ENCODE results near the gene TEX29. TPM values are rescaled to one million over a fixed set of nuclear protein-coding genes. Genes with fewer than 3 reads are reported as not detected.

Gene TEX29
- total RNA-seq, 1 experiment from 2014 or later: 0.33 TPM

DNA sequence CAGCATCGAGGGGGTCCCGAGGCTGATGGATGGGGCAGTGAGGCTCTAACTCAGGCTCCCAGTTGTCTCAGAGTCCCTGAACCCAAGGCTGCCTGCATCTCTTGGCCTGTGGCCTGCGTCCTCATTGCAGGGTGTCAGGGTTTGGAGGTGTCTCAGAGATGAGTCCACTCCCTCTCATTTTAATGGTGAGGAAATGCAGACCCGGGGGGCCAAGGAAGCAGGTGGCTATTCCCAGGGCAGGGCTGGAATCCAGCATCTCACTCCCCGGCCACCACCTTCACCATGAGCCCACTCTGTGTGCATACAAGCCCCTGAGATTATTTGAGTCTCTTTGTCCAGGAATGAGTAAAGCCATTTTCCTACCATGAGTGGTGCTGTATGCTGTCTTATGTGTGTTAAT lies 21.4 kb downstream of the TEX29 start:
- no peak overlapping the region for H3K14ac ChIP-seq (ENCODE audit: insufficient read depth, low read length)
- H3K4me1 ChIP-seq (ENCODE audit: insufficient read depth, low read length): no peaks in the 10 kb centered on the region
- H3K27ac Mint-ChIP-seq: no peak overlapping the region
- DNase-seq: peak; percentile 11
- no peak overlapping the region for H3K23ac ChIP-seq (ENCODE audit: insufficient read length, low read depth, low read length)
- WGBS (ENCODE audit: extremely low coverage, insufficient read length, low lambda C conversion rate): no CpG with 5 or more reads among the region's 5 CpGs
- H3K36me3 Mint-ChIP-seq (ENCODE audit: insufficient read depth in 1 of 3, low read depth in 3 of 3): no peaks in the 10 kb centered on the region; a peak in 1 of 7 replicates
- no peak overlapping the region for H3K27ac ChIP-seq (ENCODE audit: insufficient read length, low read depth, low read length)
- H4K5ac ChIP-seq (ENCODE audit: insufficient read length, low read depth, low read length): no peak overlapping the region
- H3K4me3 Mint-ChIP-seq: no peak overlapping the region
- H3K9ac ChIP-seq (ENCODE audit: extremely low read depth, insufficient read length, low read length): no peak overlapping the region
- H3K79me1 ChIP-seq (ENCODE audit: insufficient read depth, low read depth, low read length, poor library complexity, severe bottlenecking): no peaks in the 10 kb centered on the region
- H3K27me3 ChIP-seq (ENCODE audit: insufficient read depth, low read length): no peaks in the 10 kb centered on the region
- H4K91ac ChIP-seq (ENCODE audit: insufficient read length, low read depth, low read length): no peak overlapping the region
- no peak overlapping the region for H2BK20ac ChIP-seq (ENCODE audit: low read depth, low read length, poor library complexity, severe bottlenecking)
- H2BK5ac ChIP-seq (ENCODE audit: insufficient read length, low read length): no peak overlapping the region
- H3K56ac ChIP-seq (ENCODE audit: insufficient read length, low read depth, low read length): no peak overlapping the region
- H3K9me3 ChIP-seq (ENCODE audit: control insufficient read depth, low read depth, low read length): no peaks in the 10 kb centered on the region
- H2BK12ac ChIP-seq (ENCODE audit: insufficient read length, low read depth, low read length): no peak overlapping the region
- no peaks in the 10 kb centered on the region for H4K20me1 ChIP-seq (ENCODE audit: control insufficient read depth, insufficient read depth, insufficient read length)
- no peak overlapping the region for H3K4ac ChIP-seq (ENCODE audit: low read depth, low read length)
- H3K4me1 Mint-ChIP-seq: peaks cover 4 to 5% of the 10 kb centered on the region in 2 experiments; a peak in 2 of 4 replicates
- no peaks in the 10 kb centered on the region for H3K9me3 Mint-ChIP-seq
- H2BK15ac ChIP-seq (ENCODE audit: low read depth, low read length): no peak overlapping the region
- H3K18ac ChIP-seq (ENCODE audit: insufficient read length, low read depth, low read length): no peak overlapping the region
- no peak overlapping the region for H2AK5ac ChIP-seq (ENCODE audit: insufficient read length, low read length)
- no peak overlapping the region for H3T11ph ChIP-seq (ENCODE audit: low read length)
- H3K4me2 ChIP-seq (ENCODE audit: insufficient read depth, insufficient read length, low read length): no peak overlapping the region
- no peaks in the 10 kb centered on the region for H3K79me2 ChIP-seq (ENCODE audit: insufficient read depth, low read length)
- TF ChIP-seq, protein P1, sequence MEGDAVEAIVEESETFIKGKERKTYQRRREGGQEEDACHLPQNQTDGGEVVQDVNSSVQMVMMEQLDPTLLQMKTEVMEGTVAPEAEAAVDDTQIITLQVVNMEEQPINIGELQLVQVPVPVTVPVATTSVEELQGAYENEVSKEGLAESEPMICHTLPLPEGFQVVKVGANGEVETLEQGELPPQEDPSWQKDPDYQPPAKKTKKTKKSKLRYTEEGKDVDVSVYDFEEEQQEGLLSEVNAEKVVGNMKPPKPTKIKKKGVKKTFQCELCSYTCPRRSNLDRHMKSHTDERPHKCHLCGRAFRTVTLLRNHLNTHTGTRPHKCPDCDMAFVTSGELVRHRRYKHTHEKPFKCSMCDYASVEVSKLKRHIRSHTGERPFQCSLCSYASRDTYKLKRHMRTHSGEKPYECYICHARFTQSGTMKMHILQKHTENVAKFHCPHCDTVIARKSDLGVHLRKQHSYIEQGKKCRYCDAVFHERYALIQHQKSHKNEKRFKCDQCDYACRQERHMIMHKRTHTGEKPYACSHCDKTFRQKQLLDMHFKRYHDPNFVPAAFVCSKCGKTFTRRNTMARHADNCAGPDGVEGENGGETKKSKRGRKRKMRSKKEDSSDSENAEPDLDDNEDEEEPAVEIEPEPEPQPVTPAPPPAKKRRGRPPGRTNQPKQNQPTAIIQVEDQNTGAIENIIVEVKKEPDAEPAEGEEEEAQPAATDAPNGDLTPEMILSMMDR (conservative IDR thresholded peaks at IDR 0.05): no peak
- peaks cover 2% of the 10 kb centered on the region for H3K27me3 Mint-ChIP-seq (ENCODE audit: low read depth)
- H2BK120ac ChIP-seq (ENCODE audit: low read depth, low read length, poor library complexity, severe bottlenecking): no peak overlapping the region
- no peaks in the 10 kb centered on the region for H3K23me2 ChIP-seq (ENCODE audit: insufficient read length, low read depth, low read length, poor library complexity, severe bottlenecking)
- no peak overlapping the region for H2AFZ ChIP-seq (ENCODE audit: low read length)
- no peak overlapping the region for H4K8ac ChIP-seq (replicated peaks; ENCODE audit: insufficient read length, low read depth, low read length)
